KMS-11 (cell line): Measurements from ENCODE around the gene KLHL26.
"Not testable (repeated sequence)": the region's sequence is repeated elsewhere in the genome, so short reads cannot be mapped to it uniquely, and the experiment has no call there.

ENCODE experiments used
- H2AFZ ChIP-seq: fragments of 200-600 bp; sonication (generic); 2 replicates; pipeline ENCODE4 v1.6.1; 2016; ENCODE audit warnings: antibody characterized with exemption, mixed run types, low read depth
- H3K27ac ChIP-seq: fragments of 200-600 bp; sonication (generic); 2 replicates; pipeline ENCODE4 v1.6.1; 2016; ENCODE audit warnings: mild to moderate bottlenecking, mixed run types
- H3K27me3 ChIP-seq: fragments of 200-600 bp; sonication (generic); 2 replicates; pipeline ENCODE4 v1.6.1; 2017; ENCODE audit warnings: mild to moderate bottlenecking, low read depth, mixed run types, moderate library complexity; ENCODE audit not compliant: insufficient read depth
- H3K36me3 ChIP-seq: fragments of 200-600 bp; sonication (generic); 2 replicates; pipeline ENCODE4 v1.6.1; 2017; ENCODE audit warnings: mild to moderate bottlenecking, mixed run types; ENCODE audit not compliant: insufficient read depth
- H3K4me1 ChIP-seq: fragments of 200-600 bp; sonication (generic); 2 replicates; pipeline ENCODE4 v1.6.1; 2016; ENCODE audit warnings: mild to moderate bottlenecking, low read depth, mixed run types; ENCODE audit not compliant: poor library complexity, severe bottlenecking
- H3K4me2 ChIP-seq: fragments of 200-600 bp; sonication (generic); 2 replicates; pipeline ENCODE4 v1.7.0; 2016; ENCODE audit warnings: mild to moderate bottlenecking, mixed run types
- H3K4me3 ChIP-seq: fragments of 200-600 bp; sonication (generic); IDR thresholded peaks from 2 replicates; pipeline ENCODE4 v1.6.1; 2017; ENCODE audit warnings: low read depth, low read length, mixed read lengths; ENCODE audit not compliant: insufficient read depth
- H3K79me2 ChIP-seq: fragments of 200-600 bp; sonication (generic); 2 replicates; pipeline ENCODE4 v1.6.1; 2016; ENCODE audit warnings: low read depth, mixed run types; ENCODE audit not compliant: insufficient read depth
- H3K9ac ChIP-seq: fragments of 200-600 bp; sonication (generic); 2 replicates; pipeline ENCODE4 v1.6.1; 2016; ENCODE audit warnings: mild to moderate bottlenecking, mixed run types
- H4K20me1 ChIP-seq: fragments of 200-600 bp; sonication (generic); 2 replicates; pipeline ENCODE4 v1.6.1; 2016; ENCODE audit warnings: mild to moderate bottlenecking, mixed run types; ENCODE audit not compliant: insufficient read depth
- TF ChIP-seq, protein P1 (sequence below): fragments of 200-600 bp; sonication (generic); conservative IDR thresholded peaks from 2 replicates; pipeline ENCODE4 v1.6.1; 2017; ENCODE audit warnings: low read depth, mild to moderate bottlenecking, antibody characterized with exemption, low read length, moderate library complexity, mixed read lengths

KLHL26 gene

GRCh38 chr19:18589380-18590272, 47.2 kb upstream of the KLHL26 start:
- no peaks in the 10 kb centered on the region for H3K27me3 ChIP-seq
- peaks cover 17% of the 10 kb centered on the region for H3K4me1 ChIP-seq
- H3K36me3 ChIP-seq, result no peaks in the 10 kb centered on the region
- H3K9ac ChIP-seq, result peak overlapping the region; percentile 89
- peak overlapping the region; percentile 99 for H3K4me2 ChIP-seq
- no peak overlapping the region for H3K4me3 ChIP-seq
- TF ChIP-seq, protein P1, sequence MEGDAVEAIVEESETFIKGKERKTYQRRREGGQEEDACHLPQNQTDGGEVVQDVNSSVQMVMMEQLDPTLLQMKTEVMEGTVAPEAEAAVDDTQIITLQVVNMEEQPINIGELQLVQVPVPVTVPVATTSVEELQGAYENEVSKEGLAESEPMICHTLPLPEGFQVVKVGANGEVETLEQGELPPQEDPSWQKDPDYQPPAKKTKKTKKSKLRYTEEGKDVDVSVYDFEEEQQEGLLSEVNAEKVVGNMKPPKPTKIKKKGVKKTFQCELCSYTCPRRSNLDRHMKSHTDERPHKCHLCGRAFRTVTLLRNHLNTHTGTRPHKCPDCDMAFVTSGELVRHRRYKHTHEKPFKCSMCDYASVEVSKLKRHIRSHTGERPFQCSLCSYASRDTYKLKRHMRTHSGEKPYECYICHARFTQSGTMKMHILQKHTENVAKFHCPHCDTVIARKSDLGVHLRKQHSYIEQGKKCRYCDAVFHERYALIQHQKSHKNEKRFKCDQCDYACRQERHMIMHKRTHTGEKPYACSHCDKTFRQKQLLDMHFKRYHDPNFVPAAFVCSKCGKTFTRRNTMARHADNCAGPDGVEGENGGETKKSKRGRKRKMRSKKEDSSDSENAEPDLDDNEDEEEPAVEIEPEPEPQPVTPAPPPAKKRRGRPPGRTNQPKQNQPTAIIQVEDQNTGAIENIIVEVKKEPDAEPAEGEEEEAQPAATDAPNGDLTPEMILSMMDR, result no peak
- H3K27ac ChIP-seq, result peak overlapping the region; percentile 94
- H2AFZ ChIP-seq, result peak overlapping the region; percentile 79; the same call in 1 of the 2 replicates
- no peaks in the 10 kb centered on the region for H4K20me1 ChIP-seq
- H3K79me2 ChIP-seq, result peaks cover 10% of the 10 kb centered on the region

GRCh38 chr19:18590273-18591272, 46.3 kb upstream of the KLHL26 start:
- H4K20me1 ChIP-seq, result no peaks in the 10 kb centered on the region
- no peak overlapping the region for H3K9ac ChIP-seq
- TF ChIP-seq, protein P1, result no peak
- H3K27ac ChIP-seq, result no peak overlapping the region; the same call in 1 of the 2 replicates
- no peak overlapping the region for H3K4me3 ChIP-seq
- peaks cover 3% of the 10 kb centered on the region; the same call in 1 of the 2 replicates for H3K27me3 ChIP-seq
- H3K79me2 ChIP-seq, result peaks cover 10% of the 10 kb centered on the region
- peaks cover 20% of the 10 kb centered on the region for H3K4me1 ChIP-seq
- no peak overlapping the region for H2AFZ ChIP-seq
- H3K4me2 ChIP-seq, result peak overlapping the region; percentile 99; the same call in 1 of the 2 replicates
- H3K36me3 ChIP-seq, result no peaks in the 10 kb centered on the region

DNA sequence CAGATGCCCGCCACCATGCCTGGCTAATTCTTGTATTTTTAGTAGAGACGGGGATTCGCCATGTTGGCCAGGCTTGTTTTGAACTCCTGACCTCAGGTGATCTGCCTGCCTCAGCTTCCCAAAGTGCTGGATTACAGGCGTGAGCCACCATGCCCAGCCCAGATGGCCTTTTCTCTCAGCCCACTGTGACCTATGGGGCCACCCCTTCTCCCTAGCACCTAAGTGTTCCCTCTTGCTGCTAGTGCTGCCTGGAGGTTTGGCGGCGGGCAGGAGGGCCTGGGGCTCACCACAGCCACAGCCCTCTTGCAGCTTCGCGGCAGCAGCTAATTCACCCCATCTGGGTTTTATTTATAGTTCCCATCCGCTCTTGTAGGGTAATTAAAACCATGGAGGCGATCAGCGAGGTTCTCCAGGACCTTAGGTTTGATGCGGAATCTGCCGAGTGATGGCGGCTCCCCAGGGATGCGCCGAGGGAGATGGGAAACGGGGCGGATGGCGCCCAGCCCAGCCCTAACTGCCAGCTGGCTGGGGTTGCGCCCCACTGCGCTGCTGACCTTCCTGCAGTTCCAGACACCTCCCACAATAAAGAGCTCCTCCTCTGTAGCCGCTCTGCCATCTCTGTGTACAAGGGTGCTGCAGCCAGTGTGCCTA, 45.0 kb upstream of the KLHL26 start:
- H4K20me1 ChIP-seq, result no peaks in the 10 kb centered on the region
- H3K79me2 ChIP-seq, result peaks cover 10% of the 10 kb centered on the region

GRCh38 chr19:18592732-18593131, 44.1 kb upstream of the KLHL26 start:
- H3K36me3 ChIP-seq, H3K27ac ChIP-seq, H2AFZ ChIP-seq, H3K9ac ChIP-seq, H3K4me3 ChIP-seq, H3K79me2 ChIP-seq, H3K4me2 ChIP-seq, H4K20me1 ChIP-seq: not testable (repeated sequence)
- peaks cover 17% of the 10 kb centered on the region for H3K4me1 ChIP-seq
- peaks cover 12% of the 10 kb centered on the region; the same call in 1 of the 2 replicates for H3K27me3 ChIP-seq

More for the DNA sequence above, 45.0 kb upstream of the KLHL26 start:
- no peaks in the 10 kb centered on the region for H3K36me3 ChIP-seq
- H3K4me2 ChIP-seq, result no peak overlapping the region
- H3K4me3 ChIP-seq, result no peak overlapping the region
- peaks cover 20% of the 10 kb centered on the region for H3K4me1 ChIP-seq
- H3K27ac ChIP-seq, result no peak overlapping the region
- peaks cover 5% of the 10 kb centered on the region; the same call in 1 of the 2 replicates for H3K27me3 ChIP-seq
- TF ChIP-seq, protein P1, result no peak
- no peak overlapping the region for H3K9ac ChIP-seq
- H2AFZ ChIP-seq, result no peak overlapping the region
